Spleen (tissue), 11 donors: Measurements from ENCODE around the gene LRWD1. TPM values are rescaled to one million over a fixed set of nuclear protein-coding genes. Genes with fewer than 3 reads are reported as not detected.

Experiments used
- DNase-seq: peaks from one replicate; pipeline ENCODE4 v3.0.0-alpha.2; 2020
- H3K27ac ChIP-seq, 8 donors: fragments of 200-600 bp; sonication (generic) in 7 of 8; 1 replicate in 4 of 8; 2 replicates in 4 of 8; pipeline versions ENCODE4 v1.5.0 to v1.8.0; 2016 to 2021; ENCODE audit warnings: inconsistent platforms in 4 of 8, mild to moderate bottlenecking in 4 of 8, moderate library complexity in 1 of 8
- H3K27me3 ChIP-seq, 7 donors: fragments of 200-600 bp; sonication (generic) in 6 of 7; replicated peaks in 1 of 7; 1 replicate in 4 of 7; 2 replicates in 3 of 7; pipeline versions ENCODE4 v1.5.0 to v1.8.0; 2016 to 2021; ENCODE audit warnings: inconsistent platforms in 3 of 7, mild to moderate bottlenecking in 1 of 7
- H3K36me3 ChIP-seq, 6 donors: fragments of 200-600 bp; sonication (generic) in 5 of 6; 1 replicate in 4 of 6; 2 replicates in 2 of 6; pipeline versions ENCODE4 v1.5.0 to v1.8.0; 2016 to 2021; ENCODE audit warnings: inconsistent platforms in 2 of 6
- H3K4me1 ChIP-seq, 6 donors: fragments of 200-600 bp; sonication (generic) in 5 of 6; 1 replicate in 3 of 6; 2 replicates in 3 of 6; pipeline versions ENCODE4 v1.5.0 to v1.8.0; 2016 to 2021; ENCODE audit warnings: inconsistent platforms in 3 of 6
- H3K4me3 ChIP-seq, 8 donors: fragments of 200-600 bp; sonication (generic) in 7 of 8; 1 replicate in 4 of 8; 2 replicates in 4 of 8; pipeline versions ENCODE4 v1.5.0 to v1.8.0; 2016 to 2021; ENCODE audit warnings: inconsistent platforms in 4 of 8, mild to moderate bottlenecking in 4 of 8, moderate library complexity in 2 of 8
- H3K9me3 ChIP-seq, 8 donors: fragments of 200-600 bp; sonication (generic) in 7 of 8; 1 replicate in 4 of 8; 2 replicates in 4 of 8; pipeline versions ENCODE4 v1.5.0 to v1.8.0; 2016 to 2021; ENCODE audit warnings: inconsistent platforms in 4 of 8
- POLR2A ChIP-seq, 3 donors: fragments of 450-650 bp; IDR thresholded peaks; one replicate each; pipeline ENCODE4 v1.5.1; 2017; ENCODE audit warnings: antibody characterized with exemption in 3 of 3, mild to moderate bottlenecking in 1 of 3
- POLR2AphosphoS5 ChIP-seq, 3 donors: sonication (generic); formaldehyde crosslinking; IDR thresholded peaks; one replicate each; pipeline ENCODE4 v1.5.1; 2017; ENCODE audit warnings: antibody characterized with exemption in 3 of 3
- WGBS, 5 donors: extraction: QIAGEN DNeasy Blood & Tissue Kit in 3 of 5; methylation state at CpG; one replicate each; pipeline versions ENCODE4 v1.1.5 to v1.1.7; 2013 to 2018; 5-methylcytosine and 5-hydroxymethylcytosine counted together
- intact Hi-C: fragments of 100-400 bp; cut with DNase I; formaldehyde crosslinking; loops from one replicate; pipeline ENCODE4 v1.15.0; 2023; ENCODE audit warnings: low total_unique reads
- polyA plus RNA-seq, 3 donors: library from polyadenylated mRNA; stranded (reverse); fragments of 200-250 nt; gene quantifications; one replicate each; pipeline ENCODE4 v1.2.1, GENCODE V29; 2013
- total RNA-seq, 7 donors: library from RNA; depleted of rRNA in 3 of 7; stranded (reverse); fragments of >200 nt in 3 of 7; fragmentation: NEBNext Ultra II Directional in 4 of 7; extraction: Animal tissue kit (Norgen Biotek cat#: 25700) in 4 of 7; gene quantifications; one replicate each; pipeline versions ENCODE4 v1.1.0 to v1.2.1, GENCODE V29; 2016 to 2021
- TF ChIP-seq, protein P1 (sequence below), 11 experiments: fragments of 200-600 bp in 7 of 11; fragments of 450-650 bp in 4 of 11; sonication (generic) in 4 of 11; IDR thresholded peaks in 8 of 11; conservative IDR thresholded peaks in 3 of 11; 1 replicate in 7 of 11; 2 replicates in 4 of 11; pipeline versions ENCODE4 v1.4.0 to v1.8.0; 2016 to 2021; ENCODE audit warnings: antibody characterized with exemption in 11 of 11, inconsistent platforms in 4 of 11, mild to moderate bottlenecking in 1 of 11
- donor health status: healthy with polysubstance abuse.
- donor health status: DM: no; HTN: no; CAD: no; lungs with moderate emphysema.
- donor health status: DM: no; HTN: no; CAD: no.
- donor health status: Bipolar disorder and iron deficiency.
- donor health status: healthy.
- donor health status: DM: no; HTN: no; CAD: no.
- donor health status: DM: yes; HTN: yes; CAD: no.

LRWD1 gene
- total and polyA plus RNA-seq, 10 donors, result 19.9 to 42.2 (median 27.3) TPM

DNA sequence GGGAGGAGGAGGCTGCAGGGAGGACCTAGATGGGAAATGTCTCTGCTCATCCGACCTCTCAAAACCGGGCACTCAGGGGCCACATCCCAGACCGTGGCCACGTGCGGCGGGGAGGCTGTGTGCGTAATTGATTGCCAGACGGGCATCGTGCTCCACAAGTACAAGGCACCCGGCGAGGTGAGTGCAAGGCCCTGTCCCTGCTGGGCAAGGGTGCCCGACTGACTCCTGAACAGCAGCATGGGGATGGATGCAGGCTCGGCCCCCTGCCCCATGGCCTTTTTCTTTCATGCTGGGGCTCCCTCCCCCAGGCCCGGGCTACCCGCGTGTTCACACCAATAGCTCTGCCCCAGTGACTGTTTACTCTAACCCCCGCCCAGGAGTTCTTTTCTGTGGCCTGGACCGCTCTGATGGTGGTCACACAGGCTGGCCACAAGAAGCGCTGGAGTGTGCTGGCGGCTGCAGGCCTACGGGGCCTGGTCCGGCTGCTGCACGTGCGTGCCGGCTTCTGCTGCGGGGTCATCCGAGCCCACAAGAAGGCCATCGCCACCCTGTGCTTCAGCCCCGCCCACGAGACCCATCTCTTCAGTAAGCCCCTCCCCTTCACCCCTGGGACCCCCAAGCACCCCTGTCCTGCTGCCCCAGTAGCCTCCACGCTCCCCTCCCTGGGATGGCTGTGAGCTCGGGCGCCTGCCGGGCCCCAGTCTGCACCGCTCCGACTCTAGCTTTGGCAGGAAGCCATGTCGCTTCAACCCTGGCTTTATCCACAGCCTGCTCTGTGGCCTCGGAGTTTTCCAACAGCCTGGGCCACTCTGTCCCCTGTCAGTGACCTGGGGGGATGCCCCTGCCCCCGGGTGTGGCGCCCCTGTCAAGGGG is 3.9 kb downstream of the LRWD1 start:
- DNase-seq, result peak; percentile 76
- WGBS, 5 donors, result 80 to 90% (median 86%) methylated on average over 30 to 40 of the region's 40 CpGs
- no peak overlapping the region for H3K27ac ChIP-seq
- intact Hi-C loops, result no loop called here
- H3K4me1 ChIP-seq, result peaks cover 12 to 60% (median 25%) of the 10 kb centered on the region in 6 donors
- no peaks in the 10 kb centered on the region for H3K9me3 ChIP-seq
- H3K4me3 ChIP-seq, result no peak overlapping the region
- H3K27me3 ChIP-seq, result no peaks in the 10 kb centered on the region
- peaks cover 0 to 65% (median 38%) of the 10 kb centered on the region in 6 donors for H3K36me3 ChIP-seq
- TF ChIP-seq POLR2AphosphoS5 (IDR thresholded peaks at IDR 0.05) (peak in 1 of 3 donors; percentile 3), POLR2A (IDR thresholded peaks at IDR 0.05) (no peak)
- TF ChIP-seq, protein P1, sequence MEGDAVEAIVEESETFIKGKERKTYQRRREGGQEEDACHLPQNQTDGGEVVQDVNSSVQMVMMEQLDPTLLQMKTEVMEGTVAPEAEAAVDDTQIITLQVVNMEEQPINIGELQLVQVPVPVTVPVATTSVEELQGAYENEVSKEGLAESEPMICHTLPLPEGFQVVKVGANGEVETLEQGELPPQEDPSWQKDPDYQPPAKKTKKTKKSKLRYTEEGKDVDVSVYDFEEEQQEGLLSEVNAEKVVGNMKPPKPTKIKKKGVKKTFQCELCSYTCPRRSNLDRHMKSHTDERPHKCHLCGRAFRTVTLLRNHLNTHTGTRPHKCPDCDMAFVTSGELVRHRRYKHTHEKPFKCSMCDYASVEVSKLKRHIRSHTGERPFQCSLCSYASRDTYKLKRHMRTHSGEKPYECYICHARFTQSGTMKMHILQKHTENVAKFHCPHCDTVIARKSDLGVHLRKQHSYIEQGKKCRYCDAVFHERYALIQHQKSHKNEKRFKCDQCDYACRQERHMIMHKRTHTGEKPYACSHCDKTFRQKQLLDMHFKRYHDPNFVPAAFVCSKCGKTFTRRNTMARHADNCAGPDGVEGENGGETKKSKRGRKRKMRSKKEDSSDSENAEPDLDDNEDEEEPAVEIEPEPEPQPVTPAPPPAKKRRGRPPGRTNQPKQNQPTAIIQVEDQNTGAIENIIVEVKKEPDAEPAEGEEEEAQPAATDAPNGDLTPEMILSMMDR (IDR thresholded peaks at IDR 0.05 in 8 of 11, conservative IDR thresholded peaks at IDR 0.05 in 3 of 11), result no peak

DNA sequence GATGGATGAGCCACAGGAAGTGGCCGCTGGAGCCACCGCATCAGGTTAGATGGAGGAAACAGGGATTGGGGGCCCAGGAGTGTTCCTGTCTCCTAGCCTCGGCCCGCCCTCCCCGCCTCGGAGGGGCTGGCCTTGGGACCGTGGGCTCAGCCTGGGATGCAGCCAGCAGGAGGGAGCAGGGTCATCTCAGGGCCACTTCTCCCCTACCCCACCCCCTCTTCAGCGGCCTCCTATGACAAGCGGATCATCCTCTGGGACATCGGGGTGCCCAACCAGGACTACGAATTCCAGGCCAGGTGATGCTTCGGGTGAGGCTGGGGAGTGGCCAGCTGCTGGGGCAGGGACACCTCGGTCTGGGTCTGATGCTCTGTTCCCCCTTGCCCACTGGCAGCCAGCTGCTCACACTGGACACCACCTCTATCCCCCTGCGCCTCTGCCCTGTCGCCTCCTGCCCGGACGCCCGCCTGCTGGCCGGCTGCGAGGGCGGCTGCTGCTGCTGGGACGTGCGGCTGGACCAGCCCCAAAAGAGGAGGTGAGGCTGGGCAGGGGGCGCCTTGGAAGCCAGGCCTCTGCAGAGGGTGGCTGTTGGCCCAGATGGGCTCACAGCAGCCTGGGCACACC is 4.7 kb downstream of the LRWD1 start:
- WGBS, 5 donors, result 50 to 91% (median 82%) methylated on average over 6 to 24 of the region's 24 CpGs
- no peak overlapping the region for H3K4me3 ChIP-seq
- H3K36me3 ChIP-seq, result peaks cover 0 to 72% (median 38%) of the 10 kb centered on the region in 6 donors
- DNase-seq, result peak; percentile 74
- intact Hi-C loops, result no loop called here
- no peak for TF ChIP-seq POLR2A (IDR thresholded peaks at IDR 0.05)
- TF ChIP-seq, protein P1 (IDR thresholded peaks at IDR 0.05 in 8 of 11, conservative IDR thresholded peaks at IDR 0.05 in 3 of 11), result no peak
- TF ChIP-seq POLR2AphosphoS5 (IDR thresholded peaks at IDR 0.05), result peak in 2 of 3 donors; percentile 28 to 62
- H3K27ac ChIP-seq, result peak overlapping the region in 1 of 8 donors; percentile 27
- H3K27me3 ChIP-seq, result no peaks in the 10 kb centered on the region
- peaks cover 9 to 53% (median 19%) of the 10 kb centered on the region in 6 donors for H3K4me1 ChIP-seq
- no peaks in the 10 kb centered on the region for H3K9me3 ChIP-seq

DNA sequence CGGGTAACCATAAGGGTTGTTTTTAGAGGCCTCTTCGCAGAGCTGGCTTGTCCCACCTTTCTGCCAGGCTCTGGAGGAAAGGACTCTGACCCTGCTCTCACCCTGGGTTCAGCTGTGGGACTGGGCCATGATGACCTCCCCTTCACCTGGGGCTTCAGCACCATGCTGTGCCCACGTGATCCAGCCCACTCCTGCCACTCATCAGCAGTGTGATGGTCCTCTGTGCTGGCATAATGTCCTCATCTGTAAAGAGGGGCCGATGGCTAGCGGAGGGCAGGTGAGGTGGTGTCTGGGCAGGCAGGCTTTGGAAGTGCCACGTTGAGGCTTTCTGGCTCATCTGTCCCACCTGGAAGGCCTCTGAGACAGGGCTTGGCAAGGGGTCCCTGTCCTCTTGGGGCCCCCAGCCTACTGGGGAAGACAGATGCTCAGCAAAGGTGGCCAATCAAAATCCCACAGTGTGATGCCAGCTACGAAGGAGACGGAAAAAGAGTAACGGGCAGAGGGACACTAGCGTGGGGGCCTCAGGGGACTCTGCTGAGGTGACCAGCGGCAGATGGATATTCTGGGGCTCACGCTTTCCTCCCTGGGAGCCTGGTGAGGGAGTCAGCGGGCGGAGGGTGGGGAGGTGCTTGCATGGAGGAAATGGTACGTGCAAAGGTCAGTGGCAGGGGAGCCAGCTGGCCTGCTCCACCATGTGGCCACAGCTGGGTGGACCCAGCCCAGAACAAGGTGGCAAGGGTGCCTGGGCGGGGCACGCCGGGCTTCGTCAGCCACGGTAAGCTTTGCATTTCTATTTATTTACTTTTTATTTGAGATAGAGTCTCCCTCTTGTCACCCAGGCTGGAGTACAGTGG is 5.4 kb downstream of the LRWD1 start:
- intact Hi-C loops, result no loop called here
- Histone ChIP-seq H3K9me3 (no peaks in the 10 kb centered on the region), H3K4me3 (no peak overlapping the region), H3K27me3 (no peaks in the 10 kb centered on the region), H3K4me1 (peaks cover 9 to 49% (median 17%) of the 10 kb centered on the region in 6 donors), H3K27ac (peak overlapping the region in 1 of 8 donors; percentile 27), H3K36me3 (peaks cover 0 to 79% (median 38%) of the 10 kb centered on the region in 6 donors)
- WGBS, 5 donors, result 72 to 87% (median 76%) methylated on average over 16 to 20 of the region's 20 CpGs
- peak; percentile 39 to 60 (median 46) for TF ChIP-seq POLR2AphosphoS5 (IDR thresholded peaks at IDR 0.05)
- no peak for TF ChIP-seq POLR2A (IDR thresholded peaks at IDR 0.05)
- peak; percentile 75 for DNase-seq

GRCh38 chr7:102471791-102472125 is 7.0 kb downstream of the LRWD1 start:
- intact Hi-C loops, result no loop called here
- H3K36me3 ChIP-seq, result peaks cover 0 to 85% (median 40%) of the 10 kb centered on the region in 6 donors
- WGBS, 5 donors, result 70 to 93% (median 86%) methylated on average over 4 to 6 of the region's 6 CpGs
- H3K4me1 ChIP-seq, result peaks cover 0 to 36% (median 4%) of the 10 kb centered on the region in 6 donors
- no peaks in the 10 kb centered on the region for H3K9me3 ChIP-seq
- no peak overlapping the region for H3K4me3 ChIP-seq
- DNase-seq, result peak; percentile 68
- no peak for TF ChIP-seq POLR2A (IDR thresholded peaks at IDR 0.05)
- no peak for TF ChIP-seq POLR2AphosphoS5 (IDR thresholded peaks at IDR 0.05)
- TF ChIP-seq, protein P1 (IDR thresholded peaks at IDR 0.05 in 8 of 11, conservative IDR thresholded peaks at IDR 0.05 in 3 of 11), result no peak
- no peaks in the 10 kb centered on the region for H3K27me3 ChIP-seq
- no peak overlapping the region for H3K27ac ChIP-seq
